Mesendoderm (in vitro differentiated cells): ENCODE data around the gene RNMT.

Experiments
- DNase-seq: peaks from one replicate; pipeline ENCODE4 v3.0.0; 2013
- H2AK5ac ChIP-seq: 2 replicates; pipeline ENCODE4 v1.6.1; 2013; ENCODE audit warnings: low read length, inconsistent platforms
- H2BK120ac ChIP-seq: 2 replicates; pipeline ENCODE4 v1.6.1; 2013; ENCODE audit warnings: low read depth, mild to moderate bottlenecking, low read length, moderate library complexity, mixed read lengths
- H2BK15ac ChIP-seq: replicated peaks from 2 replicates; pipeline ENCODE4 v1.6.1; 2013; ENCODE audit warnings: low read depth, mild to moderate bottlenecking, moderate library complexity
- H2BK5ac ChIP-seq: 2 replicates; pipeline ENCODE4 v1.6.1; 2013; ENCODE audit warnings: low read length, inconsistent platforms
- H3K18ac ChIP-seq: 2 replicates; pipeline ENCODE4 v1.6.1; 2013; ENCODE audit warnings: mild to moderate bottlenecking, low read length, mixed read lengths
- H3K23ac ChIP-seq: one replicate; pipeline ENCODE4 v1.6.1; 2013; ENCODE audit warnings: low read length
- H3K27ac ChIP-seq: 2 replicates; pipeline ENCODE4 v1.5.1; 2013; ENCODE audit warnings: low read depth, mild to moderate bottlenecking, inconsistent platforms, low read length, moderate library complexity
- H3K27me3 ChIP-seq: 2 replicates; pipeline ENCODE4 v1.6.1; 2013; ENCODE audit warnings: low read length, control low read depth, mild to moderate bottlenecking, inconsistent platforms; ENCODE audit not compliant: insufficient read depth, poor library complexity
- H3K36me3 ChIP-seq: 2 replicates; pipeline ENCODE4 v1.6.1; 2013; ENCODE audit warnings: low read length, inconsistent platforms; ENCODE audit not compliant: control insufficient read depth, insufficient read depth
- H3K4ac ChIP-seq: one replicate; pipeline ENCODE4 v1.6.1; 2013; ENCODE audit warnings: low read depth, mild to moderate bottlenecking, low read length, moderate library complexity
- H3K4me1 ChIP-seq: 2 replicates; pipeline ENCODE4 v1.6.1; 2013; ENCODE audit warnings: low read depth, low read length, inconsistent platforms; ENCODE audit not compliant: control insufficient read depth
- H3K4me2 ChIP-seq: 2 replicates; pipeline ENCODE4 v1.6.1; 2013; ENCODE audit warnings: low read length
- H3K4me3 ChIP-seq: 2 replicates; pipeline ENCODE4 v1.5.1; 2013; ENCODE audit warnings: mild to moderate bottlenecking, low read length
- H3K56ac ChIP-seq: one replicate; pipeline ENCODE4 v1.6.1; 2013; ENCODE audit warnings: low read length
- H3K79me1 ChIP-seq: 2 replicates; pipeline ENCODE4 v1.6.1; 2013; ENCODE audit warnings: low read length, inconsistent platforms
- H3K79me2 ChIP-seq: 2 replicates; pipeline ENCODE4 v1.6.1; 2013; ENCODE audit warnings: mild to moderate bottlenecking, low read length; ENCODE audit not compliant: control insufficient read depth, insufficient read depth
- H3K9ac ChIP-seq: 2 replicates; pipeline ENCODE4 v1.6.1; 2013; ENCODE audit warnings: low read length, inconsistent platforms
- H4K5ac ChIP-seq: one replicate; pipeline ENCODE4 v1.6.1; 2013; ENCODE audit warnings: low read length
- H4K8ac ChIP-seq: one replicate; pipeline ENCODE4 v1.6.1; 2013; ENCODE audit warnings: low read depth, mild to moderate bottlenecking, control low read depth, low read length, moderate library complexity
- WGBS: extraction: QIAGEN DNeasy Blood & Tissue Kit; methylation state at CpG from one replicate; pipeline ENCODE4 v1.1.7; 2013; ENCODE audit warnings: low lambda C conversion rate, missing lambda C conversion rate; ENCODE audit not compliant: insufficient coverage; ENCODE audit errors: extremely low coverage; 5-methylcytosine and 5-hydroxymethylcytosine counted together

The RNMT gene

DNA sequence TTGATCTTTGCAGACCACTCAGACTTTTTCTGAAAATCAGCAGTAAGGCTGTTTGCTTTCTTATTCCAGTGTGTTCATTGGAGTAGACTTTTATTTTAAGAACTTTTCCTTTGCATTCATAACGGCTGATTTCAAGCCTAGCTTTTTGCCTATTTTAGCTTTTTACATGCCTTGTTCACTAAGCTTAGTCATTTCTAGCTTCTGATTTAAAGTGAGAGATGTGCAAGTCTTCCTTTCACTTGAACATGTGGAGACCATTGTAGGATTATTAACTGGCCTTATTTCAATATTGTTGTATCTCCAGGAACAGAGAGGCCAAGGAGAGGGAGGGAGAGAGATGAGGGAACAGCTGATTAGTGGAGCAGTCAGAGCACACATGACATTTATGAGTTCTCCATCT is 32.1 kb downstream of the RNMT start:
- Histone ChIP-seq H3K4ac (no peak overlapping the region), H3K79me1 (no peaks in the 10 kb centered on the region), H3K4me3 (no peak overlapping the region), H3K27me3 (no peaks in the 10 kb centered on the region), H4K5ac (no peak overlapping the region), H2BK5ac (no peak overlapping the region), H2AK5ac (no peak overlapping the region), H3K23ac (no peak overlapping the region), H2BK15ac (no peak overlapping the region), H3K79me2 (no peaks in the 10 kb centered on the region), H3K18ac (no peak overlapping the region), H3K9ac (no peak overlapping the region), H3K4me2 (no peak overlapping the region), H3K36me3 (peaks cover 3% of the 10 kb centered on the region), H3K4me1 (no peaks in the 10 kb centered on the region), H4K8ac (no peak overlapping the region), H2BK120ac (no peak overlapping the region), H3K27ac (no peak overlapping the region), H3K56ac (no peak overlapping the region)
- no CpG with 5 or more reads among the region's 1 CpG for WGBS
- no peak for DNase-seq

- H4K8ac ChIP-seq, result no peak overlapping the region
- no peaks in the 10 kb centered on the region for H3K27me3 ChIP-seq
- no peak overlapping the region for H2BK5ac ChIP-seq
- H2AK5ac ChIP-seq, result no peak overlapping the region
- H3K56ac ChIP-seq, result no peak overlapping the region
- H3K36me3 ChIP-seq, result peaks cover 2% of the 10 kb centered on the region
- no peak overlapping the region for H3K18ac ChIP-seq
- H3K4me3 ChIP-seq, result no peak overlapping the region
- no peak overlapping the region for H2BK120ac ChIP-seq
- no peak overlapping the region for H3K4me2 ChIP-seq
- no peaks in the 10 kb centered on the region for H3K4me1 ChIP-seq
- no peaks in the 10 kb centered on the region for H3K79me1 ChIP-seq
- no peak overlapping the region for H3K9ac ChIP-seq
- H3K79me2 ChIP-seq, result no peaks in the 10 kb centered on the region
- no peak overlapping the region for H2BK15ac ChIP-seq
- H4K5ac ChIP-seq, result no peak overlapping the region
- no peak overlapping the region for H3K23ac ChIP-seq
- H3K27ac ChIP-seq, result no peak overlapping the region
- no peak for DNase-seq
- H3K4ac ChIP-seq, result no peak overlapping the region
These were observed 33.6 kb downstream of the RNMT start for GRCh38 chr18:13760047-13760446.

- no peak overlapping the region for H2BK15ac ChIP-seq
- DNase-seq, result no peak
- H2BK5ac ChIP-seq, result no peak overlapping the region
- no CpG with 5 or more reads among the region's 3 CpGs for WGBS
- H2BK120ac ChIP-seq, result no peak overlapping the region
- H4K5ac ChIP-seq, result no peak overlapping the region
- no peak overlapping the region for H3K4me2 ChIP-seq
- no peaks in the 10 kb centered on the region for H3K27me3 ChIP-seq
- H3K18ac ChIP-seq, result no peak overlapping the region
- H3K27ac ChIP-seq, result no peak overlapping the region
- H3K79me2 ChIP-seq, result no peaks in the 10 kb centered on the region
- H3K79me1 ChIP-seq, result no peaks in the 10 kb centered on the region
- H3K56ac ChIP-seq, result no peak overlapping the region
- H3K4me3 ChIP-seq, result no peak overlapping the region
- no peak overlapping the region for H3K4ac ChIP-seq
- no peak overlapping the region for H4K8ac ChIP-seq
- H3K23ac ChIP-seq, result no peak overlapping the region
- H3K4me1 ChIP-seq, result no peaks in the 10 kb centered on the region
- no peak overlapping the region for H2AK5ac ChIP-seq
- no peak overlapping the region for H3K9ac ChIP-seq
- no peaks in the 10 kb centered on the region for H3K36me3 ChIP-seq
These were observed 36.4 kb downstream of the RNMT start for GRCh38 chr18:13762690-13763439.

GRCh38 chr18:13775058-13775457 is 48.6 kb downstream of the RNMT start:
- Histone ChIP-seq H3K9ac (no peak overlapping the region), H3K4me3 (no peak overlapping the region), H2BK5ac (no peak overlapping the region)

GRCh38 chr18:13791181-13791580 is 64.7 kb downstream of the RNMT start:
- Histone ChIP-seq H4K5ac (no peak overlapping the region), H3K4me2 (no peak overlapping the region)

More at GRCh38 chr18:13775058-13775457, 48.6 kb downstream of the RNMT start:
- no peaks in the 10 kb centered on the region for H3K36me3 ChIP-seq
- no peak for DNase-seq
- no peak overlapping the region for H3K18ac ChIP-seq
- H4K8ac ChIP-seq, result no peak overlapping the region
- no peak overlapping the region for H3K4me2 ChIP-seq
- H3K4ac ChIP-seq, result no peak overlapping the region
- no peak overlapping the region for H2BK120ac ChIP-seq
- H3K79me2 ChIP-seq, result no peaks in the 10 kb centered on the region
- H3K4me1 ChIP-seq, result peaks cover 3% of the 10 kb centered on the region
- no CpG with 5 or more reads among the region's 3 CpGs for WGBS
- H3K56ac ChIP-seq, result no peak overlapping the region
- H3K27me3 ChIP-seq, result no peaks in the 10 kb centered on the region
- no peak overlapping the region for H2BK15ac ChIP-seq
- H3K79me1 ChIP-seq, result no peaks in the 10 kb centered on the region
- H3K27ac ChIP-seq, result no peak overlapping the region
- H3K23ac ChIP-seq, result no peak overlapping the region
- H2AK5ac ChIP-seq, result no peak overlapping the region
- H4K5ac ChIP-seq, result no peak overlapping the region

DNA sequence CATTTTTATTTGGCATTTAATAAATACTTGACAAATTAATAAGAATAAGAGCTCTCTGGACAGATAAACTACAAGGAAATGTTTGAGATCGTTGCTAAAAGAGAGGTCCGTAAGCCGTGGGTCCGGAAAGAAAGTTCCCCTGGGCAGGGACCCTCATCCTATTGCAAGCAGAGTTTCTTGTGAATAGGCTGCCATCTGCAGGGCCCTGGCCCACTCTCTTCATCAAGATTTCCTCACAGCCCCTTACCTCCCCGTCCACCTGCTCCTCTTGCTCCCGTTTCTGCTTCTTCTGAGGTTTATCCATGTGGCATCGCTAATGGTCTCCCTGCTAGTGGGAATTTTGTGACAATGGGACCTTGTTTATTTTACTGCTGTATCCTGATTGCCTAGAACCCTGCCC is 67.3 kb downstream of the RNMT start:
- no peak overlapping the region for H3K4ac ChIP-seq
- no peaks in the 10 kb centered on the region for H3K79me1 ChIP-seq
- H4K8ac ChIP-seq, result no peak overlapping the region
- H3K23ac ChIP-seq, result no peak overlapping the region
- H3K56ac ChIP-seq, result no peak overlapping the region
- no peak overlapping the region for H3K4me2 ChIP-seq
- no peak overlapping the region for H4K5ac ChIP-seq
- H3K4me3 ChIP-seq, result no peak overlapping the region
- no peaks in the 10 kb centered on the region for H3K36me3 ChIP-seq
- no peak overlapping the region for H3K9ac ChIP-seq
- H3K18ac ChIP-seq, result no peak overlapping the region
- WGBS, result no CpG with 5 or more reads among the region's 7 CpGs
- no peaks in the 10 kb centered on the region for H3K4me1 ChIP-seq
- H2AK5ac ChIP-seq, result no peak overlapping the region
- H2BK5ac ChIP-seq, result no peak overlapping the region
- no peaks in the 10 kb centered on the region for H3K79me2 ChIP-seq
- DNase-seq, result peak; percentile 29
- H2BK15ac ChIP-seq, result no peak overlapping the region
- H3K27ac ChIP-seq, result no peak overlapping the region
- no peaks in the 10 kb centered on the region for H3K27me3 ChIP-seq
- H2BK120ac ChIP-seq, result no peak overlapping the region

More at GRCh38 chr18:13791181-13791580, 64.7 kb downstream of the RNMT start:
- no peak overlapping the region for H4K8ac ChIP-seq
- peak; percentile 56 for DNase-seq
- H3K56ac ChIP-seq, result no peak overlapping the region
- no peak overlapping the region for H2AK5ac ChIP-seq
- WGBS, result no CpG with 5 or more reads among the region's 7 CpGs
- H3K79me2 ChIP-seq, result no peaks in the 10 kb centered on the region
- H3K4me3 ChIP-seq, result no peak overlapping the region
- no peak overlapping the region for H2BK120ac ChIP-seq
- H3K4me1 ChIP-seq, result no peaks in the 10 kb centered on the region
- H3K9ac ChIP-seq, result no peak overlapping the region
- H3K27ac ChIP-seq, result no peak overlapping the region
- no peak overlapping the region for H2BK5ac ChIP-seq
- no peak overlapping the region for H2BK15ac ChIP-seq
- no peak overlapping the region for H3K18ac ChIP-seq
- no peaks in the 10 kb centered on the region for H3K27me3 ChIP-seq
- peak overlapping the region; percentile 15 for H3K23ac ChIP-seq
- H3K36me3 ChIP-seq, result no peaks in the 10 kb centered on the region
- no peaks in the 10 kb centered on the region for H3K79me1 ChIP-seq
- no peak overlapping the region for H3K4ac ChIP-seq
